K562 (cell line): Measurements from ENCODE around the gene GBX1. TPM values are rescaled to one million over a fixed set of nuclear protein-coding genes. Genes with fewer than 3 reads are reported as not detected.

ENCODE experiments used
- ADNP ChIP-seq: fragments of 200-800 bp; sonication (Bioruptor generic); IDR thresholded peaks from 2 replicates; pipeline ENCODE4 v1.6.1; 2016; ENCODE audit warnings: missing genetic modification characterization, missing compliant biosample characterization
- AFF1 ChIP-seq, 2 experiments: fragments of 450-650 bp; IDR thresholded peaks; 2 replicates each; pipeline ENCODE4 v1.6.1; 2018; ENCODE audit warnings: mild to moderate bottlenecking in 2 of 2, low read depth in 1 of 2; ENCODE audit not compliant: partially characterized antibody in 2 of 2
- CTBP1 ChIP-seq: fragments of 450-650 bp; IDR thresholded peaks from 2 replicates; pipeline ENCODE4 v1.6.1; 2016; ENCODE audit warnings: borderline replicate concordance
- CTCFL ChIP-seq: IDR thresholded peaks from 2 replicates; pipeline ENCODE4 v1.6.1; 2011; ENCODE audit warnings: borderline replicate concordance, low read depth, mild to moderate bottlenecking, moderate library complexity, low read length; ENCODE audit not compliant: insufficient read depth, poor library complexity, severe bottlenecking
- ELF4 ChIP-seq: fragments of 450-650 bp; formaldehyde crosslinking; IDR thresholded peaks from 2 replicates; pipeline ENCODE4 v1.4.0; 2022; ENCODE audit warnings: missing genetic modification characterization
- FOXK1 ChIP-seq: sonication (generic); formaldehyde crosslinking; IDR thresholded peaks from 2 replicates; pipeline ENCODE4 v1.8.0; 2022; ENCODE audit warnings: missing genetic modification reagents, mild to moderate bottlenecking, borderline replicate concordance
- GABPB1 ChIP-seq: sonication (generic); formaldehyde crosslinking; IDR thresholded peaks from 2 replicates; pipeline ENCODE4 v1.8.0; 2022; ENCODE audit warnings: mild to moderate bottlenecking, missing genetic modification reagents
- HNRNPH1 ChIP-seq: fragments of 200-400 bp; formaldehyde crosslinking; optimal IDR thresholded peaks from 2 replicates; pipeline ENCODE3; 2017; ENCODE audit warnings: low read depth, mild to moderate bottlenecking, low read length, moderate library complexity
- MNT ChIP-seq, 2 experiments: fragments of 450-650 bp; conservative IDR thresholded peaks; 2 replicates each; pipeline ENCODE4 v1.6.1; 2017; ENCODE audit warnings: mild to moderate bottlenecking in 2 of 2, moderate library complexity in 2 of 2
- PHF21A ChIP-seq: fragments of 450-650 bp; IDR thresholded peaks from 2 replicates; pipeline ENCODE4 v1.6.1; 2017; ENCODE audit warnings: low read depth, borderline replicate concordance
- XRCC5 ChIP-seq: fragments of 200-400 bp; formaldehyde crosslinking; IDR thresholded peaks from 2 replicates; pipeline ENCODE4 v1.6.1; 2017; ENCODE audit warnings: low read depth, mild to moderate bottlenecking, low read length
- ZBTB33 ChIP-seq: sonication (generic); formaldehyde crosslinking; IDR thresholded peaks from 2 replicates; pipeline ENCODE4 v1.8.1; 2023; ENCODE audit warnings: mild to moderate bottlenecking, missing genetic modification reagents
- ZNF398 ChIP-seq: fragments of 250-450 bp; sonication (Bioruptor Pico); IDR thresholded peaks from 2 replicates; pipeline ENCODE4 v1.8.0; 2021; ENCODE audit warnings: moderate library complexity, mild to moderate bottlenecking, inconsistent platforms
- ZNF79 ChIP-seq: fragments of 250-450 bp; sonication (Bioruptor Pico); IDR thresholded peaks from 2 replicates; pipeline ENCODE4 v1.4.0; 2020; ENCODE audit warnings: low read depth, mild to moderate bottlenecking, moderate library complexity
- polyA plus RNA-seq, 8 experiments: library from polyadenylated mRNA; depleted of rRNA in 4 of 8; stranded (reverse) in 5 of 8; unstranded in 3 of 8; fragments of >200 nt; fragmentation: Nextera tagmentation in 2 of 8; fragmentation: Illumina TruSeq in 1 of 8; extraction: Ambion mirVana in 2 of 8; extraction: Trizol in 1 of 8; gene quantifications; 2 replicates each; pipeline versions ENCODE4 v1.2.1 to v1.2.3, GENCODE V29; 2011 to 2014; ENCODE audit warnings: inconsistent platforms in 1 of 8, missing spikeins in 1 of 8
- total RNA-seq, 7 experiments: library from RNA; depleted of rRNA in 6 of 7; stranded (reverse); fragments of >200 nt in 6 of 7; fragmentation: Illumina TruSeq in 2 of 7; extraction: Trizol in 2 of 7; gene quantifications; 2 replicates each; pipeline versions ENCODE4 v1.2.1 to v1.2.3, GENCODE V29; 2011 to 2021; ENCODE audit warnings: low replicate concordance in 1 of 7

GBX1 gene
- total and polyA plus RNA-seq, 9 of the 15 experiments (the other 6 are each of a cell fraction or from before 2014, with no cell fraction given), result not detected

- TF ChIP-seq ZNF398 (CRISPR knock-in tag), result no peak
- no peak for TF ChIP-seq HNRNPH1
- peak; percentile 84 for TF ChIP-seq CTBP1
- peak; percentile 72 for TF ChIP-seq CTCFL
- peak; percentile 68 for TF ChIP-seq ZBTB33 (CRISPR knock-in tag)
- no peak for TF ChIP-seq FOXK1 (CRISPR knock-in tag)
- TF ChIP-seq GABPB1 (CRISPR knock-in tag), result 0 out of 2 replicates have a peak, but pooled peaks have one; percentile 46
- TF ChIP-seq XRCC5, result peak; percentile 35; the same call in 1 of the 2 replicates
- TF ChIP-seq ADNP (tag), result no peak
- TF ChIP-seq PHF21A, result peak; percentile 45; the same call in 1 of the 2 replicates
- TF ChIP-seq MNT (conservative IDR thresholded peaks at IDR 0.05), result no peak
- no peak for TF ChIP-seq ZNF79 (CRISPR knock-in tag)
- TF ChIP-seq ELF4, result no peak
- TF ChIP-seq AFF1 (IDR thresholded peaks at IDR 0.05; ENCODE audit: low read depth in 1 of 2, partially characterized antibody in 2 of 2), result no peak
Observed at GRCh38 chr7:151110941-151111645, 56.4 kb downstream of the GBX1 start (continued).
